H1 (cell line): ENCODE data around the gene ZBTB20. TPM values are rescaled to one million over a fixed set of nuclear protein-coding genes. Genes with fewer than 3 reads are reported as not detected.

Source experiments
- CTCF ChIA-PET: fragments of 300-600 bp; sonication (Branson Sonifier 250); formaldehyde crosslinking; loops from one replicate; lab custom pipeline; 2021; ENCODE audit not compliant: partially characterized antibody; lab: Charles Lee
- POLR2A ChIA-PET: fragments of 300-600 bp; sonication (Branson Sonifier 250); formaldehyde crosslinking; loops from one replicate; lab custom pipeline; 2021; ENCODE audit warnings: inconsistent platforms; ENCODE audit not compliant: partially characterized antibody; lab: Charles Lee
- DNase-seq, 2 experiments: peaks; one replicate each; pipeline versions ENCODE4 v3.0.0 to v3.0.0-alpha.2; 2010 to 2022; ENCODE audit warnings: low spot score in 2 of 2, low read depth in 1 of 2, mixed read lengths in 1 of 2
- FAIRE-seq: peaks from 2 replicates; lab custom pipeline; 2011; peaks lifted over from hg19 to GRCh38; lab: Jason Lieb, UNC
- H2AFZ ChIP-seq: 2 replicates; pipeline ENCODE4 v1.8.1; 2012; ENCODE audit warnings: low read length, inconsistent platforms
- H2AK5ac ChIP-seq: 2 replicates; pipeline ENCODE4 v1.6.1; 2013; ENCODE audit warnings: low read depth, low read length
- H2BK120ac ChIP-seq: replicated peaks from 2 replicates; pipeline ENCODE3; 2013; ENCODE audit warnings: low read depth, low read length, inconsistent platforms
- H2BK12ac ChIP-seq: 2 replicates; pipeline ENCODE4 v1.6.1; 2013; ENCODE audit warnings: low read depth, low read length
- H2BK15ac ChIP-seq: 2 replicates; pipeline ENCODE4 v1.6.1; 2013; ENCODE audit warnings: low read length
- H2BK20ac ChIP-seq: 2 replicates; pipeline ENCODE4 v1.6.1; 2013; ENCODE audit warnings: low read length
- H2BK5ac ChIP-seq: 2 replicates; pipeline ENCODE4 v1.6.1; 2013; ENCODE audit warnings: low read depth, low read length
- H3K14ac ChIP-seq: 2 replicates; pipeline ENCODE4 v1.6.1; 2013; ENCODE audit warnings: inconsistent platforms; ENCODE audit not compliant: insufficient read length
- H3K18ac ChIP-seq: 2 replicates; pipeline ENCODE4 v1.6.1; 2013; ENCODE audit warnings: low read length; ENCODE audit errors: extremely low read depth
- H3K23ac ChIP-seq: 2 replicates; pipeline ENCODE4 v1.6.1; 2013; ENCODE audit warnings: inconsistent platforms; ENCODE audit not compliant: insufficient read length
- H3K23me2 ChIP-seq: 2 replicates; pipeline ENCODE4 v1.6.1; 2013; ENCODE audit warnings: low read depth, low read length
- H3K27ac ChIP-seq: 2 replicates; pipeline ENCODE4 v1.6.1; 2011; ENCODE audit warnings: low read depth, low read length, inconsistent platforms
- H3K27me3 ChIP-seq, 4 experiments: replicated peaks in 1 of 4; 1 replicate in 1 of 4; 2 replicates in 3 of 4; pipeline versions ENCODE4 v1.6.1 to v1.8.1; 2011 to 2013; ENCODE audit warnings: low read length in 3 of 4, mild to moderate bottlenecking in 3 of 4, inconsistent platforms in 2 of 4, mixed read lengths in 2 of 4, moderate library complexity in 1 of 4; ENCODE audit not compliant: control insufficient read depth in 3 of 4, insufficient read depth in 3 of 4; ENCODE audit errors: extremely low read depth in 1 of 4
- H3K36me3 ChIP-seq, 4 experiments: 2 replicates each; pipeline versions ENCODE4 v1.6.1 to v1.8.1; 2011 to 2013; ENCODE audit warnings: mild to moderate bottlenecking in 4 of 4, low read length in 3 of 4, moderate library complexity in 2 of 4, control low read depth in 1 of 4, inconsistent platforms in 1 of 4; ENCODE audit not compliant: insufficient read depth in 4 of 4, control insufficient read depth in 2 of 4
- H3K4ac ChIP-seq: replicated peaks from 2 replicates; pipeline ENCODE3; 2013; ENCODE audit warnings: low read length, low read depth, mixed read lengths, inconsistent platforms; ENCODE audit not compliant: insufficient read length
- H3K4me1 ChIP-seq, 4 experiments: replicated peaks in 1 of 4; 1 replicate in 1 of 4; 2 replicates in 3 of 4; pipeline versions ENCODE4 v1.6.1 to v1.8.1; 2011 to 2013; ENCODE audit warnings: low read length in 3 of 4, inconsistent platforms in 2 of 4, mixed read lengths in 1 of 4; ENCODE audit not compliant: insufficient read depth in 4 of 4, control insufficient read depth in 3 of 4
- H3K4me2 ChIP-seq, 2 experiments: 2 replicates each; pipeline versions ENCODE4 v1.6.1 to v1.8.1; 2011 to 2013; ENCODE audit warnings: low read depth in 2 of 2, low read length in 2 of 2, control low read depth in 1 of 2, inconsistent platforms in 1 of 2, mild to moderate bottlenecking in 1 of 2; ENCODE audit not compliant: insufficient read depth in 1 of 2
- H3K4me3 ChIP-seq, 4 experiments: fragments of 200-600, 300-600 bp in 1 of 4; sonication (generic), shearing (Covaris generic), sonication (Bioruptor Twin) in 1 of 4; 2 replicates each; pipeline versions ENCODE4 v1.5.1 to v1.8.1; 2011 to 2016; ENCODE audit warnings: low read length in 4 of 4, low read depth in 3 of 4, control low read depth in 2 of 4, inconsistent platforms in 2 of 4, mild to moderate bottlenecking in 2 of 4, mixed read lengths in 1 of 4, moderate library complexity in 1 of 4; ENCODE audit not compliant: insufficient read depth in 2 of 4; ENCODE audit errors: extremely low read depth in 1 of 4
- H3K56ac ChIP-seq: replicated peaks from 2 replicates; pipeline ENCODE3; 2013; ENCODE audit warnings: low read depth, mild to moderate bottlenecking, mixed read lengths, low read length, inconsistent platforms; ENCODE audit not compliant: insufficient read length
- H3K79me1 ChIP-seq: 2 replicates; pipeline ENCODE4 v1.6.1; 2013; ENCODE audit warnings: low read depth, low read length, control low read depth
- H3K79me2 ChIP-seq, 2 experiments: 2 replicates each; pipeline versions ENCODE4 v1.6.1 to v1.8.1; 2012 to 2013; ENCODE audit warnings: low read length in 2 of 2, mild to moderate bottlenecking in 2 of 2, inconsistent platforms in 1 of 2; ENCODE audit not compliant: insufficient read depth in 2 of 2, control insufficient read depth in 1 of 2
- H3K9ac ChIP-seq, 4 experiments: replicated peaks in 1 of 4; 1 replicate in 1 of 4; 2 replicates in 3 of 4; pipeline versions ENCODE4 v1.6.1 to v1.8.1; 2011 to 2013; ENCODE audit warnings: low read depth in 3 of 4, low read length in 3 of 4, control low read depth in 2 of 4, mild to moderate bottlenecking in 2 of 4, moderate library complexity in 2 of 4, inconsistent platforms in 1 of 4; ENCODE audit errors: extremely low read depth in 1 of 4
- H3K9me3 ChIP-seq, 2 experiments: 2 replicates each; pipeline versions ENCODE4 v1.6.1 to v1.8.1; 2012 to 2013; ENCODE audit warnings: mild to moderate bottlenecking in 2 of 2, moderate library complexity in 2 of 2, control low read depth in 1 of 2, inconsistent platforms in 1 of 2, low read depth in 1 of 2, low read length in 1 of 2, mixed read lengths in 1 of 2; ENCODE audit not compliant: insufficient read depth in 2 of 2
- H4K20me1 ChIP-seq, 2 experiments: replicated peaks in 1 of 2; 2 replicates each; pipeline versions ENCODE3 to v1.8.1; 2011 to 2013; ENCODE audit warnings: inconsistent platforms in 2 of 2, low read length in 2 of 2, mild to moderate bottlenecking in 1 of 2; ENCODE audit not compliant: insufficient read depth in 2 of 2, control insufficient read depth in 1 of 2
- H4K5ac ChIP-seq: 2 replicates; pipeline ENCODE4 v1.6.1; 2013; ENCODE audit warnings: low read length, low read depth, mixed read lengths, inconsistent platforms; ENCODE audit not compliant: insufficient read length
- H4K8ac ChIP-seq: 2 replicates; pipeline ENCODE4 v1.8.0; 2013; ENCODE audit warnings: mild to moderate bottlenecking, moderate library complexity, low read length, inconsistent platforms; ENCODE audit not compliant: insufficient read depth; ENCODE audit errors: extremely low read depth
- H4K91ac ChIP-seq: replicated peaks from 2 replicates; pipeline ENCODE3; 2013; ENCODE audit warnings: low read length, mixed read lengths, inconsistent platforms; ENCODE audit not compliant: insufficient read length
- BACH1 ChIP-seq: IDR thresholded peaks from 2 replicates; pipeline ENCODE4 v1.6.1; 2012; ENCODE audit warnings: low read length, improper control_type of control experiment
- CHD1 ChIP-seq: IDR thresholded peaks from 2 replicates; pipeline ENCODE4 v1.6.1; 2012; ENCODE audit warnings: low read depth, low read length, improper control_type of control experiment
- FOSL1 ChIP-seq: IDR thresholded peaks from 2 replicates; pipeline ENCODE4 v1.6.1; 2011; ENCODE audit warnings: mild to moderate bottlenecking, low read depth, low read length, moderate library complexity; ENCODE audit not compliant: insufficient read depth
- GABPA ChIP-seq: IDR thresholded peaks from 2 replicates; pipeline ENCODE4 v1.6.1; 2011; ENCODE audit warnings: mild to moderate bottlenecking, low read length, moderate library complexity, borderline replicate concordance; ENCODE audit not compliant: insufficient read depth
- MAX ChIP-seq: IDR thresholded peaks from 2 replicates; pipeline ENCODE4 v1.6.1; 2012; ENCODE audit warnings: inconsistent platforms
- PHF8 ChIP-seq: fragments of 200-600 bp; sonication (generic); conservative IDR thresholded peaks from 2 replicates; pipeline ENCODE4 v1.7.1; 2012; ENCODE audit warnings: low read depth, mild to moderate bottlenecking, inconsistent platforms, low read length, moderate library complexity
- SP1 ChIP-seq: IDR thresholded peaks from 2 replicates; pipeline ENCODE4 v1.6.1; 2011; ENCODE audit warnings: low read depth, low read length
- SUZ12 ChIP-seq: fragments of 200-600 bp; sonication (generic); IDR thresholded peaks from 2 replicates; pipeline ENCODE4 v1.6.1; 2012; ENCODE audit warnings: mild to moderate bottlenecking, inconsistent platforms, low read length, moderate library complexity, mixed read lengths
- TEAD4 ChIP-seq: IDR thresholded peaks from 2 replicates; pipeline ENCODE4 v1.6.1; 2012; ENCODE audit warnings: low read depth, low read length, inconsistent platforms, mixed read lengths
- USF2 ChIP-seq: IDR thresholded peaks from 2 replicates; pipeline ENCODE4 v1.6.1; 2011; ENCODE audit warnings: low read length, improper control_type of control experiment
- polyA plus RNA-seq, 7 experiments: library from polyadenylated mRNA; depleted of rRNA in 3 of 7; stranded (reverse) in 5 of 7; unstranded in 2 of 7; fragments of >200 nt in 5 of 7; fragments of 200-250 nt in 2 of 7; gene quantifications; 1 replicate in 5 of 7; 2 replicates in 1 of 7; 4 replicates in 1 of 7; pipeline versions ENCODE4 v1.2.1 to v1.2.3, GENCODE V29; 2011 to 2013; ENCODE audit warnings: missing spikeins in 2 of 7, mixed read lengths in 2 of 7
- total RNA-seq: library from RNA; stranded (reverse); fragmentation: NEBNext Ultra II Directional; extraction: Animal tissue kit (Norgen Biotek cat#: 25700); gene quantifications from 2 replicates; pipeline ENCODE4 v1.2.1, GENCODE V29; 2021

ZBTB20 gene
- total and polyA plus RNA-seq, 2 of the 8 experiments (the other 6 are each of a cell fraction or from before 2014, with no cell fraction given), result 0.35 to 1.3 TPM

- no peak for TF ChIP-seq GABPA
- no peak for TF ChIP-seq CHD1
- no peak for TF ChIP-seq PHF8
- no peak for TF ChIP-seq SUZ12
- no peak for TF ChIP-seq SP1
- no peak for TF ChIP-seq BACH1
- TF ChIP-seq USF2, result no peak
- TF ChIP-seq MAX, result no peak
- no peak for TF ChIP-seq TEAD4
- TF ChIP-seq FOSL1, result no peak
- FAIRE-seq, result no peak
- ChIA-PET POLR2A (no interaction called here), CTCF (no interaction called here)
- H4K8ac ChIP-seq, result no peak overlapping the region
- H3K27ac ChIP-seq, result no peak overlapping the region
- no peaks in the 10 kb centered on the region for H3K36me3 ChIP-seq
- no peak overlapping the region for H2BK120ac ChIP-seq
- H3K4ac ChIP-seq, result no peak overlapping the region
- H3K18ac ChIP-seq, result no peak overlapping the region
- H2BK12ac ChIP-seq, result no peak overlapping the region
- H4K5ac ChIP-seq, result no peak overlapping the region
- H3K4me3 ChIP-seq, result no peak overlapping the region
- no peak overlapping the region for H3K9ac ChIP-seq
- no peaks in the 10 kb centered on the region for H4K20me1 ChIP-seq
- no peak overlapping the region for H2AK5ac ChIP-seq
- H3K4me1 ChIP-seq, result no peaks in the 10 kb centered on the region
- H3K56ac ChIP-seq, result no peak overlapping the region
- H3K79me1 ChIP-seq, result no peaks in the 10 kb centered on the region
- no peak overlapping the region for H3K14ac ChIP-seq
- no peak overlapping the region for H2BK15ac ChIP-seq
- H4K91ac ChIP-seq, result no peak overlapping the region
- no peak overlapping the region for H3K23ac ChIP-seq
- DNase-seq, result no peak
- H3K4me2 ChIP-seq, result no peak overlapping the region
- H2BK20ac ChIP-seq, result no peak overlapping the region
- H3K23me2 ChIP-seq, result no peaks in the 10 kb centered on the region
- H2AFZ ChIP-seq, result no peak overlapping the region
- H3K27me3 ChIP-seq, result no peaks in the 10 kb centered on the region
- H2BK5ac ChIP-seq, result no peak overlapping the region
- H3K9me3 ChIP-seq, result no peaks in the 10 kb centered on the region
- H3K79me2 ChIP-seq, result no peaks in the 10 kb centered on the region
These were observed 497.8 kb downstream of the ZBTB20 start for GRCh38 chr3:114649331-114649730.
